H1 (cell line): ENCODE measurements around the gene WBP11. TPM values are rescaled to one million over a fixed set of nuclear protein-coding genes. Genes with fewer than 3 reads are reported as not detected.

Experiments
- CTCF ChIA-PET: fragments of 300-600 bp; sonication (Branson Sonifier 250); formaldehyde crosslinking; loops from one replicate; lab custom pipeline; 2021; ENCODE audit not compliant: partially characterized antibody; lab: Charles Lee
- POLR2A ChIA-PET: fragments of 300-600 bp; sonication (Branson Sonifier 250); formaldehyde crosslinking; loops from one replicate; lab custom pipeline; 2021; ENCODE audit warnings: inconsistent platforms; ENCODE audit not compliant: partially characterized antibody; lab: Charles Lee
- DNase-seq, 2 experiments: peaks; one replicate each; pipeline versions ENCODE4 v3.0.0 to v3.0.0-alpha.2; 2010 to 2022; ENCODE audit warnings: low spot score in 2 of 2, low read depth in 1 of 2, mixed read lengths in 1 of 2
- FAIRE-seq: peaks from 2 replicates; lab custom pipeline; 2011; peaks lifted over from hg19 to GRCh38; lab: Jason Lieb, UNC
- H2AFZ ChIP-seq: 2 replicates; pipeline ENCODE4 v1.8.1; 2012; ENCODE audit warnings: low read length, inconsistent platforms
- H2AK5ac ChIP-seq: 2 replicates; pipeline ENCODE4 v1.6.1; 2013; ENCODE audit warnings: low read depth, low read length
- H2BK120ac ChIP-seq: replicated peaks from 2 replicates; pipeline ENCODE3; 2013; ENCODE audit warnings: low read depth, low read length, inconsistent platforms
- H2BK12ac ChIP-seq: 2 replicates; pipeline ENCODE4 v1.6.1; 2013; ENCODE audit warnings: low read depth, low read length
- H2BK15ac ChIP-seq: 2 replicates; pipeline ENCODE4 v1.6.1; 2013; ENCODE audit warnings: low read length
- H2BK20ac ChIP-seq: 2 replicates; pipeline ENCODE4 v1.6.1; 2013; ENCODE audit warnings: low read length
- H2BK5ac ChIP-seq: 2 replicates; pipeline ENCODE4 v1.6.1; 2013; ENCODE audit warnings: low read depth, low read length
- H3K14ac ChIP-seq: 2 replicates; pipeline ENCODE4 v1.6.1; 2013; ENCODE audit warnings: inconsistent platforms; ENCODE audit not compliant: insufficient read length
- H3K18ac ChIP-seq: 2 replicates; pipeline ENCODE4 v1.6.1; 2013; ENCODE audit warnings: low read length; ENCODE audit errors: extremely low read depth
- H3K23ac ChIP-seq: 2 replicates; pipeline ENCODE4 v1.6.1; 2013; ENCODE audit warnings: inconsistent platforms; ENCODE audit not compliant: insufficient read length
- H3K23me2 ChIP-seq: 2 replicates; pipeline ENCODE4 v1.6.1; 2013; ENCODE audit warnings: low read depth, low read length
- H3K27ac ChIP-seq: 2 replicates; pipeline ENCODE4 v1.6.1; 2011; ENCODE audit warnings: low read depth, low read length, inconsistent platforms
- H3K27me3 ChIP-seq, 4 experiments: replicated peaks in 1 of 4; 1 replicate in 1 of 4; 2 replicates in 3 of 4; pipeline versions ENCODE4 v1.6.1 to v1.8.1; 2011 to 2013; ENCODE audit warnings: low read length in 3 of 4, mild to moderate bottlenecking in 3 of 4, inconsistent platforms in 2 of 4, mixed read lengths in 2 of 4, moderate library complexity in 1 of 4; ENCODE audit not compliant: control insufficient read depth in 3 of 4, insufficient read depth in 3 of 4; ENCODE audit errors: extremely low read depth in 1 of 4
- H3K36me3 ChIP-seq, 4 experiments: 2 replicates each; pipeline versions ENCODE4 v1.6.1 to v1.8.1; 2011 to 2013; ENCODE audit warnings: mild to moderate bottlenecking in 4 of 4, low read length in 3 of 4, moderate library complexity in 2 of 4, control low read depth in 1 of 4, inconsistent platforms in 1 of 4; ENCODE audit not compliant: insufficient read depth in 4 of 4, control insufficient read depth in 2 of 4
- H3K4ac ChIP-seq: replicated peaks from 2 replicates; pipeline ENCODE3; 2013; ENCODE audit warnings: low read length, low read depth, mixed read lengths, inconsistent platforms; ENCODE audit not compliant: insufficient read length
- H3K4me1 ChIP-seq, 4 experiments: replicated peaks in 1 of 4; 1 replicate in 1 of 4; 2 replicates in 3 of 4; pipeline versions ENCODE4 v1.6.1 to v1.8.1; 2011 to 2013; ENCODE audit warnings: low read length in 3 of 4, inconsistent platforms in 2 of 4, mixed read lengths in 1 of 4; ENCODE audit not compliant: insufficient read depth in 4 of 4, control insufficient read depth in 3 of 4
- H3K4me2 ChIP-seq, 2 experiments: 2 replicates each; pipeline versions ENCODE4 v1.6.1 to v1.8.1; 2011 to 2013; ENCODE audit warnings: low read depth in 2 of 2, low read length in 2 of 2, control low read depth in 1 of 2, inconsistent platforms in 1 of 2, mild to moderate bottlenecking in 1 of 2; ENCODE audit not compliant: insufficient read depth in 1 of 2
- H3K4me3 ChIP-seq, 4 experiments: fragments of 200-600, 300-600 bp in 1 of 4; sonication (generic), shearing (Covaris generic), sonication (Bioruptor Twin) in 1 of 4; 2 replicates each; pipeline versions ENCODE4 v1.5.1 to v1.8.1; 2011 to 2016; ENCODE audit warnings: low read length in 4 of 4, low read depth in 3 of 4, control low read depth in 2 of 4, inconsistent platforms in 2 of 4, mild to moderate bottlenecking in 2 of 4, mixed read lengths in 1 of 4, moderate library complexity in 1 of 4; ENCODE audit not compliant: insufficient read depth in 2 of 4; ENCODE audit errors: extremely low read depth in 1 of 4
- H3K56ac ChIP-seq: replicated peaks from 2 replicates; pipeline ENCODE3; 2013; ENCODE audit warnings: low read depth, mild to moderate bottlenecking, mixed read lengths, low read length, inconsistent platforms; ENCODE audit not compliant: insufficient read length
- H3K79me1 ChIP-seq: 2 replicates; pipeline ENCODE4 v1.6.1; 2013; ENCODE audit warnings: low read depth, low read length, control low read depth
- H3K79me2 ChIP-seq, 2 experiments: 2 replicates each; pipeline versions ENCODE4 v1.6.1 to v1.8.1; 2012 to 2013; ENCODE audit warnings: low read length in 2 of 2, mild to moderate bottlenecking in 2 of 2, inconsistent platforms in 1 of 2; ENCODE audit not compliant: insufficient read depth in 2 of 2, control insufficient read depth in 1 of 2
- H3K9ac ChIP-seq, 4 experiments: replicated peaks in 1 of 4; 1 replicate in 1 of 4; 2 replicates in 3 of 4; pipeline versions ENCODE4 v1.6.1 to v1.8.1; 2011 to 2013; ENCODE audit warnings: low read depth in 3 of 4, low read length in 3 of 4, control low read depth in 2 of 4, mild to moderate bottlenecking in 2 of 4, moderate library complexity in 2 of 4, inconsistent platforms in 1 of 4; ENCODE audit errors: extremely low read depth in 1 of 4
- H3K9me3 ChIP-seq, 2 experiments: 2 replicates each; pipeline versions ENCODE4 v1.6.1 to v1.8.1; 2012 to 2013; ENCODE audit warnings: mild to moderate bottlenecking in 2 of 2, moderate library complexity in 2 of 2, control low read depth in 1 of 2, inconsistent platforms in 1 of 2, low read depth in 1 of 2, low read length in 1 of 2, mixed read lengths in 1 of 2; ENCODE audit not compliant: insufficient read depth in 2 of 2
- H4K20me1 ChIP-seq, 2 experiments: replicated peaks in 1 of 2; 2 replicates each; pipeline versions ENCODE3 to v1.8.1; 2011 to 2013; ENCODE audit warnings: inconsistent platforms in 2 of 2, low read length in 2 of 2, mild to moderate bottlenecking in 1 of 2; ENCODE audit not compliant: insufficient read depth in 2 of 2, control insufficient read depth in 1 of 2
- H4K5ac ChIP-seq: 2 replicates; pipeline ENCODE4 v1.6.1; 2013; ENCODE audit warnings: low read length, low read depth, mixed read lengths, inconsistent platforms; ENCODE audit not compliant: insufficient read length
- H4K8ac ChIP-seq: 2 replicates; pipeline ENCODE4 v1.8.0; 2013; ENCODE audit warnings: mild to moderate bottlenecking, moderate library complexity, low read length, inconsistent platforms; ENCODE audit not compliant: insufficient read depth; ENCODE audit errors: extremely low read depth
- H4K91ac ChIP-seq: replicated peaks from 2 replicates; pipeline ENCODE3; 2013; ENCODE audit warnings: low read length, mixed read lengths, inconsistent platforms; ENCODE audit not compliant: insufficient read length
- PHF8 ChIP-seq: fragments of 200-600 bp; sonication (generic); conservative IDR thresholded peaks from 2 replicates; pipeline ENCODE4 v1.7.1; 2012; ENCODE audit warnings: low read depth, mild to moderate bottlenecking, inconsistent platforms, low read length, moderate library complexity
- TCF12 ChIP-seq: IDR thresholded peaks from 2 replicates; pipeline ENCODE4 v1.6.1; 2011; ENCODE audit warnings: low read depth, mild to moderate bottlenecking, low read length
- WGBS, 2 experiments: shearing (Covaris generic) in 1 of 2; methylation state at CpG; one replicate each; pipeline versions ENCODE4 v1.1.6 to v1.1.7; 2013 to 2015; ENCODE audit warnings: low lambda C conversion rate in 2 of 2, mixed read lengths in 2 of 2, inconsistent platforms in 1 of 2, low coverage in 1 of 2, missing lambda C conversion rate in 1 of 2; ENCODE audit not compliant: insufficient replicate concordance in 2 of 2, insufficient coverage in 1 of 2, insufficient read length in 1 of 2; ENCODE audit errors: extremely low coverage in 1 of 2, missing lambda C conversion rate in 1 of 2; 5-methylcytosine and 5-hydroxymethylcytosine counted together
- polyA plus RNA-seq, 7 experiments: library from polyadenylated mRNA; depleted of rRNA in 3 of 7; stranded (reverse) in 5 of 7; unstranded in 2 of 7; fragments of >200 nt in 5 of 7; fragments of 200-250 nt in 2 of 7; gene quantifications; 1 replicate in 5 of 7; 2 replicates in 1 of 7; 4 replicates in 1 of 7; pipeline versions ENCODE4 v1.2.1 to v1.2.3, GENCODE V29; 2011 to 2013; ENCODE audit warnings: missing spikeins in 2 of 7, mixed read lengths in 2 of 7
- total RNA-seq: library from RNA; stranded (reverse); fragmentation: NEBNext Ultra II Directional; extraction: Animal tissue kit (Norgen Biotek cat#: 25700); gene quantifications from 2 replicates; pipeline ENCODE4 v1.2.1, GENCODE V29; 2021

Gene WBP11
- total and polyA plus RNA-seq, 2 of the 8 experiments (the other 6 are each of a cell fraction or from before 2014, with no cell fraction given): 22.1 to 134 TPM

GRCh38 chr12:14803830-14804160 is 517 bp upstream of the WBP11 start:
- no peak overlapping the region for H2AK5ac ChIP-seq
- FAIRE-seq: no peak
- peak overlapping the region; percentile 35; the same call in 1 of the 2 replicates for H3K27ac ChIP-seq
- 3 to 100% methylated on average over 2 to 12 of the region's 12 CpGs for WGBS, 2 experiments
- H3K23me2 ChIP-seq: peaks cover 4% of the 10 kb centered on the region; the same call in 1 of the 2 replicates
- no peak for TF ChIP-seq TCF12
- TF ChIP-seq PHF8: peak; percentile 13; the same call in 1 of the 2 replicates
- no peaks in the 10 kb centered on the region for H3K79me1 ChIP-seq
- H3K27me3 ChIP-seq: no peaks in the 10 kb centered on the region
- H2AFZ ChIP-seq: peak overlapping the region; percentile 85
- CTCF ChIA-PET: interaction anchor here (0.6 to 2.2 kb wide), 8 partner anchors 10 to 541 kb away, joined by 3 to 6 read pairs (median 4); partner anchors contain the start of gene SMCO3
- H2BK5ac ChIP-seq: 0 out of 2 replicates have a peak overlapping the region, but pooled peaks have one; percentile 45
- H3K4me1 ChIP-seq: peaks cover 0 to 2% (median 0%) of the 10 kb centered on the region in 4 experiments; a peak in 3 of 7 replicates
- no peaks in the 10 kb centered on the region for H3K9me3 ChIP-seq
- H3K14ac ChIP-seq: no peak overlapping the region
- H2BK120ac ChIP-seq: no peak overlapping the region
- H2BK20ac ChIP-seq: no peak overlapping the region
- POLR2A ChIA-PET: interaction anchor here (0.6 to 6.5 kb wide), 14 partner anchors 11 to 81 kb away, joined by 3 to 68 read pairs (median 4); a partner anchor contains a TSS
- no peak for DNase-seq
- H3K36me3 ChIP-seq: peaks cover 3 to 13% (median 5%) of the 10 kb centered on the region in 4 experiments
- no peak overlapping the region for H3K23ac ChIP-seq
- H4K8ac ChIP-seq: no peak overlapping the region
- peak overlapping the region; percentile 74 to 82 for H3K4me2 ChIP-seq
- H4K5ac ChIP-seq: no peak overlapping the region
- no peak overlapping the region for H3K18ac ChIP-seq
- no peak overlapping the region for H3K4ac ChIP-seq
- no peak overlapping the region for H4K91ac ChIP-seq
- no peak overlapping the region for H2BK15ac ChIP-seq
- peak overlapping the region; percentile 66 to 98 (median 96) for H3K4me3 ChIP-seq
- H3K9ac ChIP-seq: peak overlapping the region; percentile 61 to 97 (median 66)
- peaks cover 0 to 2% of the 10 kb centered on the region in 2 experiments for H4K20me1 ChIP-seq
- H3K56ac ChIP-seq: peak overlapping the region; percentile 60
- H3K79me2 ChIP-seq: peaks cover 8 to 45% of the 10 kb centered on the region in 2 experiments; a peak in 3 of 4 replicates
- no peak overlapping the region for H2BK12ac ChIP-seq
